H9 (cell line): ENCODE data around the gene FAM25G. TPM values are rescaled to one million over a fixed set of nuclear protein-coding genes. Genes with fewer than 3 reads are reported as not detected.

Source experiments
- DNase-seq: peaks from one replicate; pipeline ENCODE4 v3.0.0-alpha.2; 2017
- H2AFZ ChIP-seq: one replicate; pipeline ENCODE4 v1.6.1; 2013; ENCODE audit warnings: mild to moderate bottlenecking, low read length, control low read depth, moderate library complexity
- H2AK5ac ChIP-seq: 2 replicates; pipeline ENCODE4 v1.6.1; 2013; ENCODE audit warnings: low read length, control low read depth, mixed read lengths; ENCODE audit not compliant: insufficient read length
- H2BK120ac ChIP-seq: one replicate; pipeline ENCODE4 v1.6.1; 2013; ENCODE audit warnings: low read depth, mild to moderate bottlenecking, low read length, control low read depth, inconsistent platforms; ENCODE audit not compliant: poor library complexity, severe bottlenecking
- H2BK12ac ChIP-seq: 2 replicates; pipeline ENCODE4 v1.6.1; 2013; ENCODE audit warnings: low read length, control low read depth, mixed read lengths, low read depth; ENCODE audit not compliant: insufficient read length
- H2BK15ac ChIP-seq: 2 replicates; pipeline ENCODE4 v1.6.1; 2013; ENCODE audit warnings: low read depth, low read length, control low read depth
- H2BK20ac ChIP-seq: one replicate; pipeline ENCODE4 v1.6.1; 2013; ENCODE audit warnings: low read depth, mild to moderate bottlenecking, low read length, control low read depth, inconsistent platforms; ENCODE audit not compliant: poor library complexity, severe bottlenecking
- H2BK5ac ChIP-seq: 2 replicates; pipeline ENCODE4 v1.6.1; 2013; ENCODE audit warnings: low read length, control low read depth, mixed read lengths; ENCODE audit not compliant: insufficient read length
- H3K14ac ChIP-seq: 2 replicates; pipeline ENCODE4 v1.6.1; 2013; ENCODE audit warnings: low read length, control low read depth; ENCODE audit not compliant: insufficient read depth
- H3K18ac ChIP-seq: 2 replicates; pipeline ENCODE4 v1.6.1; 2013; ENCODE audit warnings: low read depth, mild to moderate bottlenecking, mixed read lengths, low read length, control low read depth; ENCODE audit not compliant: insufficient read length
- H3K23ac ChIP-seq: 2 replicates; pipeline ENCODE4 v1.6.1; 2013; ENCODE audit warnings: low read length, control low read depth, mixed read lengths, low read depth; ENCODE audit not compliant: insufficient read length
- H3K23me2 ChIP-seq: 2 replicates; pipeline ENCODE4 v1.6.1; 2013; ENCODE audit warnings: low read depth, mild to moderate bottlenecking, mixed read lengths, low read length, control low read depth; ENCODE audit not compliant: insufficient read length, poor library complexity, severe bottlenecking
- H3K27ac ChIP-seq: 2 replicates; pipeline ENCODE4 v1.5.1; 2013; ENCODE audit warnings: low read length, control low read depth, mixed read lengths, low read depth; ENCODE audit not compliant: insufficient read length
- H3K27me3 ChIP-seq: 2 replicates; pipeline ENCODE4 v1.6.1; 2013; ENCODE audit warnings: low read length, control low read depth, inconsistent platforms; ENCODE audit not compliant: insufficient read depth
- H3K4ac ChIP-seq: 2 replicates; pipeline ENCODE4 v1.6.1; 2013; ENCODE audit warnings: low read depth, mild to moderate bottlenecking, control low read depth, inconsistent platforms, low read length, moderate library complexity
- H3K4me1 ChIP-seq: 2 replicates; pipeline ENCODE4 v1.6.1; 2013; ENCODE audit warnings: low read length, control low read depth, inconsistent platforms; ENCODE audit not compliant: insufficient read depth
- H3K4me2 ChIP-seq: 2 replicates; pipeline ENCODE4 v1.6.1; 2013; ENCODE audit warnings: low read length, control low read depth, mixed read lengths; ENCODE audit not compliant: insufficient read length, insufficient read depth
- H3K56ac ChIP-seq: 2 replicates; pipeline ENCODE4 v1.6.1; 2013; ENCODE audit warnings: low read depth, mild to moderate bottlenecking, mixed read lengths, low read length, control low read depth; ENCODE audit not compliant: insufficient read length
- H3K79me1 ChIP-seq: 2 replicates; pipeline ENCODE4 v1.6.1; 2013; ENCODE audit warnings: low read depth, mild to moderate bottlenecking, moderate library complexity, low read length, control low read depth, inconsistent platforms; ENCODE audit not compliant: insufficient read depth, poor library complexity, severe bottlenecking
- H3K79me2 ChIP-seq: 2 replicates; pipeline ENCODE4 v1.6.1; 2013; ENCODE audit warnings: low read length, control low read depth, inconsistent platforms; ENCODE audit not compliant: insufficient read depth
- H3K9ac ChIP-seq: 2 replicates; pipeline ENCODE4 v1.6.1; 2013; ENCODE audit warnings: low read length, control low read depth, mixed read lengths; ENCODE audit not compliant: insufficient read length; ENCODE audit errors: extremely low read depth
- H3K9me3 ChIP-seq: one replicate; pipeline ENCODE4 v1.6.1; 2013; ENCODE audit warnings: low read depth, low read length, inconsistent platforms; ENCODE audit not compliant: control insufficient read depth
- H3T11ph ChIP-seq: one replicate; pipeline ENCODE4 v1.6.1; 2013; ENCODE audit warnings: mild to moderate bottlenecking, low read length, control low read depth, inconsistent platforms
- H4K20me1 ChIP-seq: one replicate; pipeline ENCODE4 v1.6.1; 2013; ENCODE audit not compliant: control insufficient read depth, insufficient read length, insufficient read depth
- H4K5ac ChIP-seq: 2 replicates; pipeline ENCODE4 v1.6.1; 2013; ENCODE audit warnings: low read depth, mild to moderate bottlenecking, mixed read lengths, low read length, control low read depth; ENCODE audit not compliant: insufficient read length
- H4K8ac ChIP-seq: replicated peaks from 2 replicates; pipeline ENCODE4 v1.6.1; 2013; ENCODE audit warnings: low read length, control low read depth, mixed read lengths, low read depth; ENCODE audit not compliant: insufficient read length
- H4K91ac ChIP-seq: 2 replicates; pipeline ENCODE4 v1.6.1; 2013; ENCODE audit warnings: low read depth, mild to moderate bottlenecking, moderate library complexity, mixed read lengths, low read length, control low read depth; ENCODE audit not compliant: insufficient read length
- H3K27ac Mint-ChIP-seq, 3 experiments: 2 replicates in 2 of 3; 3 replicates in 1 of 3; pipeline ENCODE4 v1.8.0; 2020 to 2021; ENCODE audit warnings: mixed read lengths in 3 of 3, mild to moderate bottlenecking in 1 of 3, moderate library complexity in 1 of 3
- H3K27me3 Mint-ChIP-seq: 2 replicates; pipeline ENCODE4 v1.8.0; 2021; ENCODE audit warnings: low read depth, mild to moderate bottlenecking, moderate library complexity, mixed read lengths
- H3K36me3 Mint-ChIP-seq, 3 experiments: 2 replicates in 2 of 3; 3 replicates in 1 of 3; pipeline ENCODE4 v1.8.0; 2020 to 2021; ENCODE audit warnings: low read depth in 3 of 3, mixed read lengths in 3 of 3; ENCODE audit not compliant: insufficient read depth in 1 of 3
- H3K4me1 Mint-ChIP-seq, 2 experiments: 2 replicates each; pipeline ENCODE4 v1.8.0; 2020; ENCODE audit warnings: mixed read lengths in 2 of 2
- H3K4me3 Mint-ChIP-seq, 2 experiments: 2 replicates in 1 of 2; 3 replicates in 1 of 2; pipeline ENCODE4 v1.8.0; 2020 to 2021; ENCODE audit warnings: mild to moderate bottlenecking in 2 of 2, mixed read lengths in 2 of 2, moderate library complexity in 1 of 2
- H3K9me3 Mint-ChIP-seq, 2 experiments: 2 replicates in 1 of 2; 3 replicates in 1 of 2; pipeline ENCODE4 v1.8.0; 2020; ENCODE audit warnings: mild to moderate bottlenecking in 2 of 2, mixed read lengths in 2 of 2, moderate library complexity in 1 of 2
- CTCF ChIP-seq: fragments of 200-600 bp; sonication (generic); conservative IDR thresholded peaks from 3 replicates; pipeline ENCODE4 v1.8.0; 2021; ENCODE audit warnings: antibody characterized with exemption, mild to moderate bottlenecking
- WGBS: extraction: QIAGEN DNeasy Blood & Tissue Kit; methylation state at CpG from one replicate; pipeline ENCODE4 v1.1.7; 2013; ENCODE audit warnings: missing lambda C conversion rate, low lambda C conversion rate, mixed read lengths; ENCODE audit not compliant: insufficient read length; ENCODE audit errors: extremely low coverage; 5-methylcytosine and 5-hydroxymethylcytosine counted together
- total RNA-seq: library from RNA; stranded (reverse); gene quantifications from 2 replicates; pipeline ENCODE4 v1.2.1, GENCODE V29; 2021

The FAM25G gene
- total RNA-seq, 1 experiment from 2014 or later, result not detected

GRCh38 chr10:47441938-47442337 lies 49.6 kb downstream of the FAM25G start:
- Histone ChIP-seq H3K79me2 (no peaks in the 10 kb centered on the region), H2AFZ (no peak overlapping the region), H4K20me1 (no peaks in the 10 kb centered on the region), H3K27ac (no peak overlapping the region), H2BK12ac (no peak overlapping the region), H3K23me2 (no peaks in the 10 kb centered on the region), H3K14ac (0 out of 2 replicates have a peak overlapping the region, but pooled peaks have one; percentile 20), H3K9ac (no peak overlapping the region), H3K27me3 (no peaks in the 10 kb centered on the region), H4K91ac (no peak overlapping the region), H3K4me1 (no peaks in the 10 kb centered on the region), H3K79me1 (no peaks in the 10 kb centered on the region), H3K4me2 (no peak overlapping the region), H2AK5ac (no peak overlapping the region), H2BK120ac (no peak overlapping the region), H3T11ph (no peak overlapping the region), H2BK20ac (no peak overlapping the region), H3K4ac (no peak overlapping the region), H2BK15ac (no peak overlapping the region), H3K18ac (no peak overlapping the region), H3K23ac (no peak overlapping the region), H2BK5ac (no peak overlapping the region), H3K56ac (no peak overlapping the region), H4K5ac (no peak overlapping the region), H4K8ac (no peak overlapping the region), H3K9me3 (no peaks in the 10 kb centered on the region)
- Mint-ChIP-seq H3K9me3 (peaks cover 11% of the 10 kb centered on the region in 2 experiments; a peak in 4 of 5 replicates), H3K27ac (no peak overlapping the region; a peak in 1 of 7 replicates), H3K27me3 (peaks cover 1% of the 10 kb centered on the region), H3K36me3 (no peaks in the 10 kb centered on the region; a peak in 2 of 7 replicates), H3K4me3 (no peak overlapping the region), H3K4me1 (peaks cover 0 to 2% of the 10 kb centered on the region in 2 experiments; a peak in 2 of 4 replicates)
- TF ChIP-seq CTCF, result no peak
- WGBS, result no CpG with 5 or more reads among the region's 4 CpGs
- DNase-seq, result no peak
